Measurements from ENCODE around the gene FBN1.

FBN1 gene

DNA sequence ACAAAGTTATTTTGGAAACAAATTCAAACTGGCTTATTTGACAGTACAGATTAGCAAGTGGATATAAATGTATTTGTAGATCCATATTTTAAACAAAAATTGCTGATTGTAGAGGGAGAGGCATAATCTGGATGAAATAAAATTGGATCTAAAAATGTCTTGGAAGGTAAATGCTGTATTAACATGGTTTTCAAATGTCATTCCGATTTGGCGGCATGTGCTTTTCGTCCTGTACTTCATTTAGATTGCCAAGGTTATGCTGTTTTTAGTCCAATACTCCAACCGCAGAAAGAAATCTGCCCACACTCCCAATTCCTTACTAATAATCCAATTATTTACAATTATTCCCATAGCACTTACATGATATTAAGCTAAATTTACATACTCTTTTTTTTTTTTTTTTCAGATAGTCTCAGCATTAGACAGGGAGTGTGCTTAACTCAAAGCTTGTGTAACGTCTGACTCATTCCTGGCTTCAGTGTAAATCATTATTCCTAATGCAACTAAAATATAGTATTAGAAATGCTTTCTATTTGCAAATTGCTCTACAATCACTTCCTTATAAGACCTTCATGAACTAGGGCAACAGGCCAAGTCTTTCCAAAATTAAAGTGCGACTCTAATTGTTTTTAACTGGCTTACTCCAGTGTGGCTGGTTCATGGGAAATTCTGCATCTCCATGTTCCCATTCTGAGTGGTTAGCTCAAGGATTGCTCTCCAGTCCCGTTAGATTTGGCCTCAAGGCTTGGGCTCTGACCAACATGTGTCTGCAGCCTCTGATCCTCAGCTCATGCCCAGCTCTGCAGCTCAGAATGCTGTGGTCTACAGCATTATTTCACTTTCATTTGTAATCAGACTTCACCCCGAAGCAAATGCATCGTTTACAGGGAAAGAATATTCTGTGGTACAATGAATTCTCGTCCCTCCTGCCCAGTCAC lies 103.9 kb downstream of the FBN1 start:
- no peak overlapping the region for H3K9ac ChIP-seq (ENCODE audit: low read depth, low read length)
- no peaks in the 10 kb centered on the region for H3K27me3 ChIP-seq (ENCODE audit: control insufficient read depth, insufficient read depth, low read length)
- no peaks in the 10 kb centered on the region for H3K36me3 ChIP-seq (ENCODE audit: control insufficient read depth, insufficient read depth, low read length)
- H3K9me3 ChIP-seq (ENCODE audit: control insufficient read depth, insufficient read depth, low read length), result no peaks in the 10 kb centered on the region
- H3K4me1 ChIP-seq (ENCODE audit: control insufficient read depth, insufficient read depth, low read length), result no peaks in the 10 kb centered on the region
- H3K4me3 ChIP-seq (ENCODE audit: low read depth, low read length), result no peak overlapping the region

DNA sequence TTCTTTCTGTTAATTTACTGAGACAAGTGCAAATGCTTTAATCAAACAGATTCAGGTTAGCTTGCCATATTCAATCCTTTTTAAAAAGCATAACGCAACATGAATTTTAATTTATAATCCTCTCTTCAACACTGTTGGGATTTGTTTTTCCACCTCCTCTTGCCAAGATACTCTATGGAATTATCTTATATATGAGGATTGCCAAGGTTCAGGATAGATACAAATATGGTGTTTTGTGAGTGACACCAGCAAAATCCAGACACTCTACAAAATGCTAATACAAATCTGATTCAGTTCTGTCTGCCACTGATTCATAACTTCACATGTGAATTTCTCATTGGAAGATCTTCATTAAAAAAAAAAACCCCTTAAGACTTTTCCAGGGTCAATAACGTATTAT lies 104.8 kb downstream of the FBN1 start:
- Histone ChIP-seq H3K4me1 (ENCODE audit: control insufficient read depth, insufficient read depth, low read length) (no peaks in the 10 kb centered on the region), H3K27me3 (ENCODE audit: control insufficient read depth, insufficient read depth, low read length) (no peaks in the 10 kb centered on the region), H3K9ac (ENCODE audit: low read depth, low read length) (no peak overlapping the region), H3K9me3 (ENCODE audit: control insufficient read depth, insufficient read depth, low read length) (no peaks in the 10 kb centered on the region), H3K36me3 (ENCODE audit: control insufficient read depth, insufficient read depth, low read length) (no peaks in the 10 kb centered on the region), H3K4me3 (ENCODE audit: low read depth, low read length) (no peak overlapping the region)

GRCh38 chr15:48538941-48539340 lies 106.6 kb downstream of the FBN1 start:
- Histone ChIP-seq H3K27me3 (ENCODE audit: control insufficient read depth, insufficient read depth, low read length) (no peaks in the 10 kb centered on the region), H3K9me3 (ENCODE audit: control insufficient read depth, insufficient read depth, low read length) (no peaks in the 10 kb centered on the region), H3K9ac (ENCODE audit: low read depth, low read length) (no peak overlapping the region), H3K36me3 (ENCODE audit: control insufficient read depth, insufficient read depth, low read length) (no peaks in the 10 kb centered on the region), H3K4me1 (ENCODE audit: control insufficient read depth, insufficient read depth, low read length) (no peaks in the 10 kb centered on the region), H3K4me3 (ENCODE audit: low read depth, low read length) (no peak overlapping the region)

DNA sequence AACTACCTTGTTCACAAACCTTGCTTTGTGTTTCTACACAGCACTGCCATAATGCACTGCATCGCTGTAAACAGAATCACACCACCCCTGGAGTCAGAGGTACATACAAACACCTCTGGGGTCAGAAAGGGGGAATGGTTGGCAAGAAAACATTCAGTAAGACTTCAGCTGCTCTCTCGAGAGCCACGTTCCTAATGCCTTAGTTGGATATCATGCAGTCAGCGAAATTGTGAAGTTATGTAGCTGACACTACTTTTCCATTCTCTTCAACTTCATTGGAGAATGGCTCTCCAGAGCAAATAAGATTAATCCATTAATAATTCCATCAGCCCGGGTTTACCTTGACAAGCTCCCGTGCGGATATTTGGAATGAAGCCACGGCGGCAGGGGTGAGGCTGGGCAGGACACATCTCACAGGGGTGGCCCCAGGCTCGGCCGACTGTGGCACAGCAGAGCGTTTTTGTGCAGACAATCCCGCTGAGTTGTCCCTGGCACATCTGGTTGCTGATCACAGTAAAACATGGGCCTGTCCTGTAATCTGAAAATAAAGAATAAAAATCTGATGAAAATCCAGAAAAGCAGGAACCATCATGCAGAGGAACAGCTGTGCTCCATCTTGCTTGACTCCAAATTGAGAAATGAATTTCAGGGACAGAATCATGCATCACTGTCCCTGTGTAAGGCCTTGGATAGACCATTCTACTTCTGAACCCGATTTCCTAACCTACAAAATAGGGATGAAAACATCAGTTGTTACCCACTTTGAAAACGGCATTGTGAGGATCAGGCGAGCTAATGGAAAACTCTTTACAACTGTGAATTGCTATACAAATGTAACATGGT lies 108.0 kb downstream of the FBN1 start:
- no peaks in the 10 kb centered on the region for H3K27me3 ChIP-seq (ENCODE audit: control insufficient read depth, insufficient read depth, low read length)
- H3K36me3 ChIP-seq (ENCODE audit: control insufficient read depth, insufficient read depth, low read length), result no peaks in the 10 kb centered on the region
- H3K4me3 ChIP-seq (ENCODE audit: low read depth, low read length), result no peak overlapping the region
- H3K9me3 ChIP-seq (ENCODE audit: control insufficient read depth, insufficient read depth, low read length), result no peaks in the 10 kb centered on the region
- H3K4me1 ChIP-seq (ENCODE audit: control insufficient read depth, insufficient read depth, low read length), result no peaks in the 10 kb centered on the region
- no peak overlapping the region for H3K9ac ChIP-seq (ENCODE audit: low read depth, low read length)

DNA sequence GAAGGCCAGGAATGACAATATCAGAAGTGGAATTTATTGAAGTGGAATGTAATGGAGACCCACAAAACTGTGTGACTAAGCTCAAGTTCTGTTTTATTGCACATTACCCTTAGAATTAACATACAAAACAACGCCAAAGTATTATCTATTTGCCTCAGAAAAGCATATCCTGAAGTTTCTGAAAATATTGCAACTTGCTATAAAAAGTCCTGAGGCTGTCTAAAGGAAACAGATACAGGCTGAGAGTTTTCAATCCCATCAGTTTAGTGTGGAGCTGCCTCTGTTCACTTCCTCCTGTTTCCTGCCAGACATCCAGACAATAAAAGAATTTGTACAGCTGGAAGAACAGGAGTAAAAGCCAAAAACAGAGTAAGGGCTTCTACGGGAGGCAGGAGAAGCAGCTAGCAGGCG lies 108.8 kb downstream of the FBN1 start:
- H3K36me3 ChIP-seq (ENCODE audit: control insufficient read depth, insufficient read depth, low read length), result no peaks in the 10 kb centered on the region
- H3K4me1 ChIP-seq (ENCODE audit: control insufficient read depth, insufficient read depth, low read length), result no peaks in the 10 kb centered on the region
- no peaks in the 10 kb centered on the region for H3K27me3 ChIP-seq (ENCODE audit: control insufficient read depth, insufficient read depth, low read length)
- no peak overlapping the region for H3K4me3 ChIP-seq (ENCODE audit: low read depth, low read length)
- H3K9ac ChIP-seq (ENCODE audit: low read depth, low read length), result no peak overlapping the region
- H3K9me3 ChIP-seq (ENCODE audit: control insufficient read depth, insufficient read depth, low read length), result no peaks in the 10 kb centered on the region

DNA sequence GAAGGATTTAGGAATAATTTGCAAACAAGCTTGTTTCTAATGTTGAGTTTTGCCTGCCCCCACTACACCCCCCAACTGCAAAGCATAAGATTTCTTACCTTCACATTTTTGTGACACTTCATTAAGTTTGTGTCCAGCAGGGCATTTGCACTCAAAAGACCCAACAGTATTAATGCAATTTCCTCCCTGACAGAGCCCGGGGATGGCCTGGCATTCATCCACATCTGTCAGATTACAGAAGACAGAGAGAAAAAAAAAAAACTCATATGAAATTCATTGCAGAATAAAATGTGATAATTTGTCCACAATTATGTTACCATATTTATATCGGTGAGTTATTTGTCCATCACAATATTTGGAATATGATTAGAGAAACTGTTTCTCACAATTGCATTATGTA lies 111.5 kb downstream of the FBN1 start:
- Histone ChIP-seq H3K4me3 (ENCODE audit: low read depth, low read length) (no peak overlapping the region), H3K4me1 (ENCODE audit: control insufficient read depth, insufficient read depth, low read length) (no peaks in the 10 kb centered on the region), H3K9ac (ENCODE audit: low read depth, low read length) (no peak overlapping the region), H3K27me3 (ENCODE audit: control insufficient read depth, insufficient read depth, low read length) (no peaks in the 10 kb centered on the region), H3K36me3 (ENCODE audit: control insufficient read depth, insufficient read depth, low read length) (no peaks in the 10 kb centered on the region), H3K9me3 (ENCODE audit: control insufficient read depth, insufficient read depth, low read length) (no peaks in the 10 kb centered on the region)

DNA sequence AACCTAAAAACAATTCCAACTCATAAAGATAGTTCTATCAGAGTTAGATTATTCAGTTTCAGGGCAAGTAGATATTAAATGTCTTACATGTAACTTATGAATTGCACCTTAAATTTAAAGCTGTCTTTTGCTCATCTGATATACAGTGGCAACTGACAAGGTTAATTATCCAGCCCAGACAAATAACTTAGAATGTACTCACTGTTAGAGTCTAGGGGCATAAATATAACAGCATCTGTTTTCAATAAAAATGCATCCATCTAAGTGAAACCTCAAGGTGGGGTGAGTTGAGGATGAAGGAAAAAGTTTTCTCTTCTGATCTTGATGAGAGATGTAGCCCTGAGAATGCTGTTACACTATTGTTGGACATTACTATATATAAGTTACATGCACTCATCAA lies 112.6 kb downstream of the FBN1 start:
- no peaks in the 10 kb centered on the region for H3K36me3 ChIP-seq (ENCODE audit: control insufficient read depth, insufficient read depth, low read length)
- H3K9ac ChIP-seq (ENCODE audit: low read depth, low read length), result no peak overlapping the region
- no peak overlapping the region for H3K4me3 ChIP-seq (ENCODE audit: low read depth, low read length)
- no peaks in the 10 kb centered on the region for H3K4me1 ChIP-seq (ENCODE audit: control insufficient read depth, insufficient read depth, low read length)
- no peaks in the 10 kb centered on the region for H3K27me3 ChIP-seq (ENCODE audit: control insufficient read depth, insufficient read depth, low read length)
- no peaks in the 10 kb centered on the region for H3K9me3 ChIP-seq (ENCODE audit: control insufficient read depth, insufficient read depth, low read length)

GRCh38 chr15:48530528-48530927 lies 115.0 kb downstream of the FBN1 start:
- Histone ChIP-seq H3K36me3 (ENCODE audit: control insufficient read depth, insufficient read depth, low read length) (no peaks in the 10 kb centered on the region), H3K4me3 (ENCODE audit: low read depth, low read length) (no peak overlapping the region)

GRCh38 chr15:48528921-48529320 lies 116.6 kb downstream of the FBN1 start:
- no peak overlapping the region for H3K9ac ChIP-seq (ENCODE audit: low read depth, low read length)
- no peaks in the 10 kb centered on the region for H3K9me3 ChIP-seq (ENCODE audit: control insufficient read depth, insufficient read depth, low read length)
- H3K4me1 ChIP-seq (ENCODE audit: control insufficient read depth, insufficient read depth, low read length), result no peaks in the 10 kb centered on the region
- no peaks in the 10 kb centered on the region for H3K36me3 ChIP-seq (ENCODE audit: control insufficient read depth, insufficient read depth, low read length)
- H3K27me3 ChIP-seq (ENCODE audit: control insufficient read depth, insufficient read depth, low read length), result no peaks in the 10 kb centered on the region
- no peak overlapping the region for H3K4me3 ChIP-seq (ENCODE audit: low read depth, low read length)

More at GRCh38 chr15:48530528-48530927, 115.0 kb downstream of the FBN1 start:
- no peaks in the 10 kb centered on the region for H3K27me3 ChIP-seq (ENCODE audit: control insufficient read depth, insufficient read depth, low read length)
- no peaks in the 10 kb centered on the region for H3K9me3 ChIP-seq (ENCODE audit: control insufficient read depth, insufficient read depth, low read length)
- no peaks in the 10 kb centered on the region for H3K4me1 ChIP-seq (ENCODE audit: control insufficient read depth, insufficient read depth, low read length)
- no peak overlapping the region for H3K9ac ChIP-seq (ENCODE audit: low read depth, low read length)

- Histone ChIP-seq H3K4me3 (ENCODE audit: low read depth, low read length) (no peak overlapping the region), H3K9me3 (ENCODE audit: control insufficient read depth, insufficient read depth, low read length) (no peaks in the 10 kb centered on the region), H3K9ac (ENCODE audit: low read depth, low read length) (no peak overlapping the region), H3K27me3 (ENCODE audit: control insufficient read depth, insufficient read depth, low read length) (no peaks in the 10 kb centered on the region), H3K36me3 (ENCODE audit: control insufficient read depth, insufficient read depth, low read length) (no peaks in the 10 kb centered on the region), H3K4me1 (ENCODE audit: control insufficient read depth, insufficient read depth, low read length) (no peaks in the 10 kb centered on the region)
Observed at GRCh38 chr15:48527517-48527916, 118.0 kb downstream of the FBN1 start.

DNA sequence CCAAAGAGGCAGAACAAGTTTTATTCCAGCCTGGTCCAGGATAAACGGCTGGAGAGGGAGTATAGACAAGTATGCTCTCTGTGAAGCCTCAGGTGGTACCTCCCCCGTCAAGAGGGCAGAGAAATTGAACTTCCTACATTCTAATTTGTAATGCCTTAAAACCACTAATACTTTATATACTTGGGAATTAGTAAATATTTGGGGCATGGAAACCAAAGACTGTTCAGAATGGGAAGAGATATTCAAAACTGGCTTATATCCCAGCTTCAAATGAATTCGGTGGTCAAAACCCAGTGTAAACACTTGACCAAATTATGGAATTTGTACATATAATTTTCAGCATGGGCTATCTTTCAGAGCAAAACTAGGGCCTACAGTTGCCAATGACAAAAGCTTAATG lies 122.6 kb downstream of the FBN1 start:
- Histone ChIP-seq H3K27me3 (ENCODE audit: control insufficient read depth, insufficient read depth, low read length) (no peaks in the 10 kb centered on the region), H3K9me3 (ENCODE audit: control insufficient read depth, insufficient read depth, low read length) (no peaks in the 10 kb centered on the region), H3K4me1 (ENCODE audit: control insufficient read depth, insufficient read depth, low read length) (no peaks in the 10 kb centered on the region), H3K36me3 (ENCODE audit: control insufficient read depth, insufficient read depth, low read length) (no peaks in the 10 kb centered on the region), H3K4me3 (ENCODE audit: low read depth, low read length) (no peak overlapping the region), H3K9ac (ENCODE audit: low read depth, low read length) (no peak overlapping the region)

DNA sequence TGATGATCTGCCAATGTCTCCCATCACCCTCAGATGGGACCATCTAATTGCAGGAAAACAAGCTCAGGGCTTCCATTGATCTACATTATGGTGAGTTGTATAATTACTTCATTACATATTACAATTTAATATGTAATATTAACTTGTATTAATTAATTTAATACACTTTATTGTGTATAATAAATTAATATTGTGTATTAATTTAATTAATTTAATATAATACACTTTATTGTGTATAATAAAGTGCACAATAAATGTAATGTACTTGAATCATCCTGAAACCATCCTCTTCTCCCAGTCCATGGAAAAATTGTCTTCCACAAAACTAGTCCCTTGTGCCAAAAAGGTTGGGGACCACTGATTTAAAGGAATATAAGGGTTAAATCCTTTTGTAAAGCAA lies 123.4 kb downstream of the FBN1 start:
- Histone ChIP-seq H3K9me3 (ENCODE audit: control insufficient read depth, insufficient read depth, low read length) (no peaks in the 10 kb centered on the region), H3K4me1 (ENCODE audit: control insufficient read depth, insufficient read depth, low read length) (no peaks in the 10 kb centered on the region), H3K27me3 (ENCODE audit: control insufficient read depth, insufficient read depth, low read length) (no peaks in the 10 kb centered on the region), H3K9ac (ENCODE audit: low read depth, low read length) (no peak overlapping the region), H3K36me3 (ENCODE audit: control insufficient read depth, insufficient read depth, low read length) (no peaks in the 10 kb centered on the region), H3K4me3 (ENCODE audit: low read depth, low read length) (no peak overlapping the region)

All from iPS-15b (cell line).